Dermis microvascular lymphatic vessel endothelial cell (primary cell): ENCODE measurements around the gene SPRED2. TPM values are rescaled to one million over a fixed set of nuclear protein-coding genes. Genes with fewer than 3 reads are reported as not detected.
A peak's percentile ranks its signal among the peaks of the same experiment; 100 is the strongest.

Source experiments
- DNase-seq, 2 donors: peaks; one replicate each; pipeline versions ENCODE4 v3.0.0 to v3.0.0-alpha.2; 2010; ENCODE audit warnings: low read depth in 2 of 2
- total RNA-seq: library from RNA; depleted of rRNA; stranded (reverse); fragments of >200 nt; gene quantifications from 2 replicates; pipeline ENCODE4 v1.2.1, GENCODE V29; 2014

SPRED2 gene
- total RNA-seq: 1.5 and 3.0 TPM in 2 replicates

GRCh38 chr2:65432227-65433190, at the start of gene SPRED2:
SPRED2 (minus strand) TSS chr2:65432599; CDS start chr2:65431987, 612 bp downstream.
- peak; percentile 85 to 90 for DNase-seq

DNA sequence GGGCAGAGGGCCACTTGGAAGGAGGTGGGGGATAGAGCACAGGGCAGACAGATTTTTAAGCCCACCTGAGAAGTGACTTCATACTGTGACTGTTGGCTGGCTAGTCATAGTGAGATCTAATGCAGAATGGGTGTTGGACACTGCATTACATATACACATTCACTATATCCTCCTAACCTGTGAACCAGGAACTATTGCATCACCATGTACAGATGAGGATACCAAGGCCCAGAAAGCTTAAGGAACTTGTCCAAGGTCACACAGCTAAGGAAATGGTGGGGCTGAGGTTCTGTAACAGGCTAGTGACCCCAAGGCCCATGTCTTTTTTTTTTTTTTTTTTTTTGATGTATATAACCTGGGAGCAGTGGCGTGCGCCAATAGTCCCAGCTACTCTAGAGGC, 49.6 kb upstream of the SPRED2 start:
- DNase-seq: no peak

DNA sequence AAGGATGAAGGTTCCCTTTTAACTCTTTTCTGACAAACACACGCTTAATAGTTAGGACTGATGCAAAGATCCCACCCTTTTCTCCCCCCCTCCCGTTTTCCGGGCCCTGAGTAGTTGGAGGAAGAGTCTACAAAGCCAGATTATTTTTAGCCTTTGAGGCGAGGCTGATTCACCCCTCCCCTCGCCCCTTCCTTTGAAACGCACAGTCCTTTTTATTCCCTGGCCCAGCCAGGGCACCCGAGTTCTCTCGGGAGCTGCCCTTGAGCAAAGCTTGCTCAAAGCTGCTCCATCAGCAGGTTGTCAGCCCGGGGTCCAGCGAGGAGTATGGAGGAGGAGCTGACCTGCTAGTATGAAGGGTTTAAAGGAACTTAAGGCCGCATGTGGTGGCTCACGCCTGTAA, 47.1 kb upstream of the SPRED2 start:
- DNase-seq: no peak

GRCh38 chr2:65478498-65479135, 46.2 kb upstream of the SPRED2 start:
- no peak for DNase-seq

GRCh38 chr2:65477590-65477989, 45.2 kb upstream of the SPRED2 start:
- DNase-seq: no peak

- no peak for DNase-seq
Measured at GRCh38 chr2:65476778-65477177, 44.4 kb upstream of the SPRED2 start.

DNA sequence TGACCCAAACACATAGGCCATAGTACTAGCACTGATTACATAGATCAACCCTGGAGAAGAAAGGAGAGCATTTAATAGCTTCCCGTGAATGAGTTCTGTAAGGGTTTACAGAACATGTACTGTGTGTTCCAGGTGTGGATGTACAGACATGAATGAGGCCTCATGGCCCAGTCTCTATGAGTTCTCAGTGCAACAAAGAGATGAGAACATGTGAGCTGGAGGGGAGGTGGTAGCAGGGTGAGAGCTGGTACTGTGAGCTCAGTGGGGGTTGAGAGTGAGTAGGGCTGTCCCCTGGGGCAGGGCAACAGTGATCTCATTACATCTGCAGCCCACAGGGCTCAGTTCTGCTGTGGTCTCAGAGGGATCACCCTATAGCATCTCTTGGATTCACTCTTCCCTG, 42.6 kb upstream of the SPRED2 start:
- no peak for DNase-seq

DNA sequence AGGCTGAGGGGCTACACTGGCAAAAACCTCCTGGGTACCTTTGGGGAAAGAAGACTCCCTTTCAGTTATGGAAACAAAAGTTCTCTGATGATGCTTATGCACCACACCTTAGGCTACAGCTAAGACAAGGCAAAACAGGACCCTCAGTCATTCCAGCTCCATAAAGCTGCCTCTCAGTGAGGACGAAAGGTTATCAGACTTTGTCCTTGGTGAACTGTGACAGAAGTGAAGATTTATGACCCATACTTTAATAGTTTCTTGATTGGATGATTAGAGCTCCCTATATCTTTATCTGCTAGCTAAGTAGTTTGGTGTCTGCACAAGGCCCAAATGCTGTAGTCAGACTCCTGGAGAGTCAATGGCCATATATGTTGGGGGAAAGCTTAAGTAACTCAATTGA, 40.6 kb upstream of the SPRED2 start:
- DNase-seq: no peak

DNA sequence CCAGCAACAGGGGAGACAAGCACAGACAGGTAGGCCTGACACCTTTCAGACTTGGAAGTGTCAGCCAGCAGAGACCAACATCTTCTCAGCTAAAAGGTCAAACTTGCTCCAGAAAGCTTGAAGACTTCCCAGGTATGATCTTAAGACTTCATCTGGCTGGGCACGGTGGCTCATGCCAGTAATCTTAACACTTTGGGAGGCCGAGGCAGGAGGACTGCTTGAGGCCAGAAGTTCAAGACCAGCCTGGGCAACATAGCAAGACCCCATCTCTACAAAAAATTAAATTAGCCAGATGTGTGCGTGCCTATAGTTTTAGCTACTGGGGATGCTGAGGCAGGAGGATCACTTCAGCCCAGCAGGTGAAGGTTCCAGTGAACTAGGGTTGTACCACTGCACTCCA, 39.0 kb upstream of the SPRED2 start:
- no peak for DNase-seq

- no peak for DNase-seq
Measured at GRCh38 chr2:65466551-65466950, 34.2 kb upstream of the SPRED2 start.

DNA sequence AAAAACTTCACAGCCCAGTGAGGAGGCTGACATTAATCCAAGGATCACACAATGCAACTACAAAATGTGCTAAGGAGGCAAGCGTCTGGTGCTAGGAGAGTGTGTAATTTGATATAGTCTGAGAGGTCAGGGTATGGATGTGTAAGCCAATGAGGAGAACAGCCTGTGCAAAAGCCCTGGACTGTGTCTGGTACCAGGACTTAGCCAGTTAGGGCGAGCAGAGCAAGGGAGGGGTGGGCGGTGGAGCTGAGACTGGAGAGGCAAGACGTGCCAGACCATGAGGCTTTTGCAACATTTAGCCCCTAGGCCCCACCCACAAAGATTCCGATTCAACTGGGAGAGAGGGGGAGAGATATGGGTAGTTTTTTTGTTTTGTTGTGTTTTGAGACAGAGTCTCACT, 33.5 kb upstream of the SPRED2 start:
- no peak for DNase-seq

DNA sequence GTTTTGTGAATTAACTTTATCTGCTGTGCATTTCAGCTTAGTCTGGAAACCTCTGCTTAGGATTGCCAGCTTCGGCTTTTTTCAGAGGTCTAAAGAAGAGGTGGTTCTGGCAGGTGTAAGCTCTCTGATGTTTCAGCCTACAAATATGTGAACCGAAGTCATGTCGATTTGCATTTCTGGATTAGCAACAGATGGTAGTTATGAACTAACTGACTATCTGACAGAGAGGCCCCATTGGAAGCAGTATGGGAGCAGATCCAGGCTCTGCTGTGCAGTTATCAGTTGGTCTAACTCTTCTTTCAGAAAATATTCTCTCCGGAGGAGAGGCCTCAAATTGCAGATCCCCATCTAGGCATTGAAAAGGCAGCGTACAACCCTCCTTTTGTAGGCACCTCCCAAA, 32.7 kb upstream of the SPRED2 start:
- DNase-seq: no peak

DNA sequence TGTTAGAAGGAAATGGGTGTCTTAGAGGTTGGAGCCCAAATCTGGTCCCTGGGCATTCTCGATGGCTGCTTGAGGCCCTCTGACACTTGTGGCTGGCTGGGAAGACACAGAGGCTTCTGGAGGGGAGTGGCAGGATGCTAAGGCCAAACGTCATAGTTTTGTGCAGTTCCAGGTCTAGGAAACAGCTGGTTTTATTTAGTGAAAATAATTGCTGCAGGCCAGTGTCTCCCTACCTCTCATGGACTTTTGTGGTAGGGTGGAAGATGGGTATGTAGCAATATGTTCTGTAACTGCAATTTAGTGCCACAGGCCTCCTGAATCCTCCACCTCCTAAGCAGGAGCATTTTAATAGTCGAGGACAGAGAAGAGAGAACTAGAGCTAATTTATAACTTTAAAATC, 32.2 kb upstream of the SPRED2 start:
- no peak for DNase-seq

GRCh38 chr2:65458999-65459398, 26.6 kb upstream of the SPRED2 start:
- DNase-seq: no peak

DNA sequence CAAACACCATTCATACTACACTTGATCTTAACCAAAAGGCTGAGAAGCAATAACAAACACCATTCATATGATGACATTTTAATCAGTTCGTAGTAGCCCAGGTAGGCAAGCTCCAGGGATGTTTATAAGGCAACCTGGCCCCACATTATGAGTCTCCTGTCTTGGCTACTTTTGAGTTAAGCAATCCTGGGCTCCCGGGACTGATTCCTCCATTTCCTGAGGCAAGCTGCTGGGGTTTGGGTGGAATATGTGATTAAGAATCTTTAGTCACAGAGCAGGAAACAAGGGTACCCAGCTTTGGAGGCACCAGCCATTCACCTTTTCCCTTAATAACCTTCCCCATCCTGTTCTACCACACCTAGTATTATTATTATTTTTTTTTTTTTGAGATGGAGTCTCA, 24.5 kb upstream of the SPRED2 start:
- no peak for DNase-seq

DNA sequence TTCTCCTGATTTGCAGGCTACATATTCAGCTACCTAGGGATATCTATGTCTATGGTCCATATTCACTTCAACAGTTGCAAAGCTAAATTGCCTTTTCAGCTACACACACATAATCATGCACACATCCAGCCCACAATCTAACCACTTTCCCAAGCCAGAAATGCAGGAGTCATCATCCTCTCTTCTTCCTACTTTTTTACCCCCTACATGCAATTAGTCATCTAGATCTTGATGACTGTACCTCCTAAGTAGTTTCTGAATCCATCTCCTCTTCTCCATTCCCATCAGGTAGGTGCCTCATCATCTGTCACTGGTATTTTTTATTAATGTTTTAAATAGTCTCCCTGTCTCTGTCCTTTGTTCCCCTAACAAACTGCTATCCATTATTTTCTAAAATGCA, 23.7 kb upstream of the SPRED2 start:
- DNase-seq: no peak

DNA sequence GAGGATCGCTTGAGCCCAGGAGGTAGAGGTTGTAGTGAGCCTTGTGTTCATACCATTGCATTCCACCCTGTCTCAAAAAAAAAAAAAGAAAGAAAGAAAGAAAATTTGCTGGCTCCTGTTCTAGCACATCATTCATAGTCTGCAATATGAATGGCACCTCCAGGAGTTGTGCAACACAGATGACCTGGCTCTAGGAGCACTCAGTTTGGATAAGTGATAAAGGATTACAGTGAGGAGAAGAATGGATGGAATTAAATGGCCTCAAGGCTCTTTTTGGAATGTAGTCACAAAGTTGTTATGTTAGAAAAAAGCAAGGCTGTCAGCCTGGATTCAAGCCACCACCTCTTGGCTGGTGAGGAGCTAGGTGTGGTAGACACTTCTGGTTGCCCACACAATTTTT, 21.5 kb upstream of the SPRED2 start:
- DNase-seq: no peak

DNA sequence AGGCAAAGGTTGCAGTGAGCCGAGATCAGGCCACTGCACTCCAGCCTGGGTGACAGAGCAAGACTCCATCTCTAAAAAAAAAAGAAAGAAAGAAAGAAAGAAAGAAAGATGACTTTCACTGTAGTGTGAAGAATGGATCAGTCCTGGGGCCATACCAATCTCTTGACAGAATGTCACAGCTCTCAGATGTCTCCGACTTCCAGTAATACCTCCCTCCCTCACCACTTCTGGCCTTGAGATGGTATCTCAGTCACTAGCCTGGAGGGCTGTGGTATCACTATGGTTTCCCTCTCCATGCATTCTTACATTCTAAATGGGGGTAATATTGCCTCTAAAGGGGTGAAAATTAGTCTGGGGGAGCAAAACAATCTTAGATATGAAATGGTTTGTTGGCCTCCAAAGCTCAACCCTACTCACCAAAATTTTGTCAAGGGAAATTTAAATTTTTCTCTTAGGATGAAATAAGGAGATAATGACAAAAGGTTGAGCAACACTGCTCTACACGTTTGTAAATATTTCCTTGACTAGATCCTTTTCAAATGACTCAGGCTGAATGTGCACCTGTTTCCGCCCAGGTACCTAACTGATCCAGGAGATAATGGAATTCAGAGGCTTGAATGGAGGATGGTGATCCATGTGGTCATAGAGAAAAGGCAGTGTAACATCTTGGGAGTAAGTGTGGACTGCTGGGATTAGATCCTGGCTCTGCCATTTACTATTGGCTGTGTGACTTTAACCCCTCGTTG, 19.9 kb upstream of the SPRED2 start:
- no peak for DNase-seq

- no peak for DNase-seq
Measured at GRCh38 chr2:65450810-65451209, 18.4 kb upstream of the SPRED2 start.

DNA sequence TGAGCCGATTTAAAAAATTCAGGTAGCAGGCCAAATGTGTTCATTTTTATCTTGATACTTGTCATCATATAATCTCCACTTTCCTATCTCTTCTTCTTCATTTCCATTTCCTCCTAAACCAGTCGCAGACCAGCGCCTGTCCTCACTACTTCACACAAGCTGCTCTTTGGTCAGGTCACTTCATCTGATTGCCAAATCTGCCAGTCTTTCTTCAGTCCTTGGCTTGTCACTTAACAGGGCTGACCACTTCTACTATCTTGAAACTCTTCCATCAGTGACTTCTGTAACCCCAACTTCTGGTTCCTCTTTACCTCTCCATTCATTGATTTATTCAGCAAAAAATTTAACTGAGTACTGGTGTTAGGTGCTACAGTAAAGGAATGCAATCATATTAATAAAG, 18.0 kb upstream of the SPRED2 start:
- DNase-seq: no peak

- no peak for DNase-seq
Measured at GRCh38 chr2:65443509-65444186, 11.2 kb upstream of the SPRED2 start.
